ENCODE measurements around the gene IRF1.
"Not testable (repeated sequence)": the region's sequence is repeated elsewhere in the genome, so short reads cannot be mapped to it uniquely, and the experiment has no call there.

The IRF1 gene

GRCh38 chr5:132459031-132459982 lies 31.3 kb downstream of the IRF1 start:
- DNase-seq, result no peak

GRCh38 chr5:132458651-132459030 lies 31.9 kb downstream of the IRF1 start:
- no peak for DNase-seq

GRCh38 chr5:132458226-132458560 lies 32.4 kb downstream of the IRF1 start:
- DNase-seq, result no peak

- no peak for DNase-seq
Measured at GRCh38 chr5:132457371-132458225, 33.0 kb downstream of the IRF1 start.

GRCh38 chr5:132456987-132457361 lies 33.6 kb downstream of the IRF1 start:
- DNase-seq, result no peak

GRCh38 chr5:132456296-132456986 lies 34.1 kb downstream of the IRF1 start:
- DNase-seq, result no peak

- DNase-seq, result no peak
Measured at GRCh38 chr5:132455614-132456115, 34.9 kb downstream of the IRF1 start.

GRCh38 chr5:132454361-132454760 lies 36.2 kb downstream of the IRF1 start:
- DNase-seq, result no peak

- no peak for DNase-seq
Measured at GRCh38 chr5:132451387-132451786, 39.2 kb downstream of the IRF1 start.

GRCh38 chr5:132449060-132449459 lies 41.5 kb downstream of the IRF1 start:
- DNase-seq, result no peak

- no peak for DNase-seq
Measured at GRCh38 chr5:132447196-132447595, 43.4 kb downstream of the IRF1 start.

- no peak for DNase-seq
Measured at GRCh38 chr5:132446621-132447020, 44.0 kb downstream of the IRF1 start.

- DNase-seq, result no peak
Measured at GRCh38 chr5:132445930-132446329, 44.6 kb downstream of the IRF1 start.

- no peak for DNase-seq
Measured at GRCh38 chr5:132445640-132445923, 45.0 kb downstream of the IRF1 start.

- no peak for DNase-seq
Measured at GRCh38 chr5:132444841-132445639, 45.5 kb downstream of the IRF1 start.

GRCh38 chr5:132444061-132444460 lies 46.5 kb downstream of the IRF1 start:
- DNase-seq, result no peak

- no peak for DNase-seq
Measured at GRCh38 chr5:132439521-132440089, 51.0 kb downstream of the IRF1 start.

GRCh38 chr5:132438917-132439316 lies 51.7 kb downstream of the IRF1 start:
- no peak for DNase-seq

- not testable (repeated sequence) for DNase-seq
Measured at GRCh38 chr5:132438267-132438645, 52.3 kb downstream of the IRF1 start.

- DNase-seq, result no peak
Measured at GRCh38 chr5:132437604-132438266, 52.8 kb downstream of the IRF1 start.

GRCh38 chr5:132436936-132437335 lies 53.6 kb downstream of the IRF1 start:
- no peak for DNase-seq

GRCh38 chr5:132435886-132436285 lies 54.7 kb downstream of the IRF1 start:
- no peak for DNase-seq
